Measurements from ENCODE around the gene SDK2.

DNA sequence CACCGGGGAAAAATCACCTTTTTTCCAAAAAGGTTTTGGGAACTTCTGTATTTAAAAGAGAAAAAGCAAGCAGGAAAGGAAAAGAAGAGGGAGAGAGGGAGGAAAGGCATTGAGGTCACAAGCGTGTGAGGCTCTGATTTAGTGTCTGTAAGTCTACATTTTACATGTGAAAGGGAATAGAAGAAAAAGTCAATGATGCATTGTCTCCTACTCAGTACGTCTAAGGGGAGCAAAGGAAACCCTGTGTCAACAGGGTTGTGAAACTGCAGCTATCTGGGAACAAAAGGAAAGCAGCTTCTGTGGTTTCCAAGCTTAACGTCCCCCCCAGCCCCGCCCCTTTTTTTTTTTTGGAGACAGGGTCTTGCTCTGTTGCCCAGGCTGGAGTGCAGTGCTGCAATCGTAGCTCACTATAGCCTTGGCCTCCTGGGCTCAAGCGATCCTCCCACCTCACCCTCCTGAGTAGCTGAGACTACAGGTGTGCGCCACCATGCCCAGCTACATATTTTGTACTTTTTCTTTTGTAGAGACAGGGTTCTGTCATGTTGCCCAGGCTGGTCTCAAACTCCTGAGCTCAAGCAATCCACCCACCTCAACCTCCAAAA lies 330.6 kb downstream of the SDK2 start:
- TF ChIP-seq POLR2A (IDR thresholded peaks at IDR 0.05) (no peak), POLR2AphosphoS5 (IDR thresholded peaks at IDR 0.05) (no peak), EP300 (IDR thresholded peaks at IDR 0.05) (no peak)
- TF ChIP-seq, protein P1, sequence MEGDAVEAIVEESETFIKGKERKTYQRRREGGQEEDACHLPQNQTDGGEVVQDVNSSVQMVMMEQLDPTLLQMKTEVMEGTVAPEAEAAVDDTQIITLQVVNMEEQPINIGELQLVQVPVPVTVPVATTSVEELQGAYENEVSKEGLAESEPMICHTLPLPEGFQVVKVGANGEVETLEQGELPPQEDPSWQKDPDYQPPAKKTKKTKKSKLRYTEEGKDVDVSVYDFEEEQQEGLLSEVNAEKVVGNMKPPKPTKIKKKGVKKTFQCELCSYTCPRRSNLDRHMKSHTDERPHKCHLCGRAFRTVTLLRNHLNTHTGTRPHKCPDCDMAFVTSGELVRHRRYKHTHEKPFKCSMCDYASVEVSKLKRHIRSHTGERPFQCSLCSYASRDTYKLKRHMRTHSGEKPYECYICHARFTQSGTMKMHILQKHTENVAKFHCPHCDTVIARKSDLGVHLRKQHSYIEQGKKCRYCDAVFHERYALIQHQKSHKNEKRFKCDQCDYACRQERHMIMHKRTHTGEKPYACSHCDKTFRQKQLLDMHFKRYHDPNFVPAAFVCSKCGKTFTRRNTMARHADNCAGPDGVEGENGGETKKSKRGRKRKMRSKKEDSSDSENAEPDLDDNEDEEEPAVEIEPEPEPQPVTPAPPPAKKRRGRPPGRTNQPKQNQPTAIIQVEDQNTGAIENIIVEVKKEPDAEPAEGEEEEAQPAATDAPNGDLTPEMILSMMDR (IDR thresholded peaks at IDR 0.05) = no peak
